Measurements from ENCODE around the gene GREM1.

The GREM1 gene

DNA sequence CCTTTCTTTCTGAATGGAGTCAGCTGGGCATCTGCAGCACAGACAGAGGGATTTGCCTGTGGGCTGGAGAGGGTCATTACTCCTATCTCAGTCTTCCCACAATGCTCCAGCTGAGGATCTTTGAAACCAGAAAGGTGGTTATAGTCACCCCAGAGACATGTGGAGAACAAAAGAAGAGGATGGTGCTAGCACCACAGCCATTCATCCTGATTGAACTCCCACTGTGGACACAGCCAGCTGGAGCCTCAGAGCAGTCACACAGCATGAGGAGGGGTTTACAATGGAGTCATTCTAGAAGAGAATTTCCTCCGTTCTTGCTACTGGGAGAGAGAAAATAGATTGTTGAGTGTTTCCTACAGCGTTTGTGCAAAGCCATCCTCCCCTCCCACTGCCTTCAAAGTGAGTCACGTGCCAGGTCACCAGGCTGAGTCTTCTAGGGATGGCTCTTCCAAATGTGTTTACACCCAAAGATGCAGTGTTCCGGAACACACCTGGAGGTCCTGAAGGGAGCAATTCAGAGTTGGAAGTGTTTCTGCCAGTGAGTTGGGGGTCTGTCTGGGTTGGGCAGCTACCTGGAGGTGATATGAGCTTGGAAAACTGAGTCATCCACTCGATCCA lies 18.9 kb upstream of the GREM1 start:
- DNase-seq: no peak

DNA sequence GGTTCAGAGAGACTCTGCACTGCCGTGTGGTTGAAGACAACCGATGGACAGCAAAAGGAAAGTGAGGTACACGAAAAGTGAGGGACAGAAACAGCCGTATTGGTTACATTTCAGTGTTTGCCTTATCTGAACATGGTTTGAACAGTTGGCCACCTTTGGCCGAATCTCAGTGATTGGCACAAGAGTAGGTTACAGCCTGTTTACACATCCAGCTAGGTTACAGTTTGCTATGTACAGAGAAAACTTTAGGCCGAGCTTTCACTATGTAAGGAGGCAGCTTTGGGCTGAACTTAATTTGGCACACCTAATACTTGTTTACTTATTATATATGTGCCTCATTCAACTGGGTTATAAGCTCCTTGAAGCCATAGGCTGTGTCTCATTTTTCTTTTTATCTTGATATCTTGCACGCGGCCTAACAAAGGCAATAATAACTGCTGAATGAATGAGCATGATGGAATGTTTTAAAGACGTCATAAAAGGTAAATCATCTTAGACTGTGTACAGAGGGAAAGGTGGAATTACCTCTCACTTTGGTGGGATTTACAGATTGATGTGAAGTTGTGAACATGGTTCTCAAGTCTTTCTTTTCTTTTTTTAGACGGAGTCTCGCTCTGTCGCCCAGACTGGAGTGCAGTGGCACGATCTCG lies 17.2 kb upstream of the GREM1 start:
- DNase-seq: no peak

DNA sequence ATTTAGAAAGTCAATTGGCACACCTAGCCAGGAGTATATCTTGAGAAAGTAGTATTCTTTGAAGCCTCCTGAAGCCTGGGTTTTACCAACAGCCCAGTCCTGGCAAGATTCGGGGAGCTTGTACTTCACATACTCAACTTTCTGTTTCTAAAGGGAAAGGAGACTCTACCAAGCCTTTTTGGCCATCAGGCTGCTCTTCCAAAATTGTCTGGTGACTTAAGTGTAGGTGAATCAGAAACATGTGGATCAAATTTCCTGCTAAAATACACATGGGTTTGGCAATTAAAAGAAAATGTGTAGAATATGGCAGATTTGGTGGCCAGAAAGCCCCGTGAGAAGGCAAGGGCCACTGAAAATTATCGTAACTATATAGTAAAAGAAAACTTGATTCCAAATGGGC lies 15.9 kb upstream of the GREM1 start:
- no peak for DNase-seq

DNA sequence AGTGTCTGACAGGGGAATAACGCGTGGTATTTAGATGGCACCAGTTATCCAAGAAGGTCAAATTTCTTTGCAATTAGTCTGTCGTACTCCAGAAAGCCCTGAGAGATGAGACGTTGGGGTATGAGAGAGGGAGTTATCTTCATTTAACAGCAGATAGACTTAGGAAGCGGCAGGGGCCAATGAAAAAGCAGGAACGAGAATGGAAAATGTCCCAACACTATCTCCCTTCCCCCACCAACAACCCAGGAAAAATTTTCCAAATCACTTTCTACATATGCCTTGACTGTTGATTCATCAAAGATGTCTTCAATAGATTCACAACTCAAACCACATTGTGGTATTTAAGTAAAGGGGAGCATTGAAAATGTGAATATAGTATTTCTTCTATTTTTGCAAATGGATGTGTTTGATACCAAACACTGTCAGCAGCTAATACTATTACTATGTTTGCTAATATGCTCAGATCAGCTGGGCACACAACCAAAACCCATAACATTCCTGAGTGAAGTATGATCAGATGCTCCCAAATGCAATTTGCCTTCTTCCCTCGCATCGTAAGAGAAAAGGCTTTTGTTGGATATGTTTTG lies 13.3 kb upstream of the GREM1 start:
- DNase-seq: no peak

DNA sequence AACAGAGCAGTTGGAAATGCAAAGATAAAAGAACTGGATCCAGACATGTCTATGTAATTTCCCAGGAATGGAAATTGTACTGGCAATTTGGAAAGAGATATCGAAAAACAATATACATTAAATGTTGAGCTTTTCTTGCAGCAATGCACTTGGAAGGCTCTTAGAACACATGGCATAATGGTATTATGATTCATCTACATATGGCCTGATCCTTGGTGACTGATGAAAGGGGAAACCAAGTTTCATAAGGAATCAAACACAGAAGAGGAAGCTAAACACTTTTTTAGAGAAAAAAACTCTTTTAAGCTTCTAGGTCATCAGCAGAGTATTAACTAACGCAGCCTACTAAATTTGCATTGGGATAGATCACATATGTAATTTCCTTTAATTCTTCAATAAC lies 12.4 kb upstream of the GREM1 start:
- no peak for DNase-seq

DNA sequence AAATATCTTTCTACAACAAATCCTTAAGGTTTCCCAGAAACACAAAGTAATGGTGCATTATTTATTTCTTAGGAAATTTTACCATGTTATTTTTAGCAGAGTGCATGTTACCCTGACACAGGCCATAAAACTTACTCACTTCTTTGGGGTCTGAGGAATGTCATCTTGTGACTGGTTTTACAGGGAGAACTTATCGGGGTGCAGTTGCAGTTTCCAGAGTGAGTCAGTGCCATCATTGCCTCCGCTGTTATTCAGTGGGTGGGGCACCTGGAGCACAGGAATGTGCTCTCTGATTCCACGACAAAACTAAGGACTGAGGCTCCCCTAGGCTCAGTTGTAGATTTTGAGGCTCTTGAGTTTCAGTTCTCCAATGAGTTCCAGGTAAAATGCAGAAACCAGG lies 11.1 kb upstream of the GREM1 start:
- DNase-seq: no peak

DNA sequence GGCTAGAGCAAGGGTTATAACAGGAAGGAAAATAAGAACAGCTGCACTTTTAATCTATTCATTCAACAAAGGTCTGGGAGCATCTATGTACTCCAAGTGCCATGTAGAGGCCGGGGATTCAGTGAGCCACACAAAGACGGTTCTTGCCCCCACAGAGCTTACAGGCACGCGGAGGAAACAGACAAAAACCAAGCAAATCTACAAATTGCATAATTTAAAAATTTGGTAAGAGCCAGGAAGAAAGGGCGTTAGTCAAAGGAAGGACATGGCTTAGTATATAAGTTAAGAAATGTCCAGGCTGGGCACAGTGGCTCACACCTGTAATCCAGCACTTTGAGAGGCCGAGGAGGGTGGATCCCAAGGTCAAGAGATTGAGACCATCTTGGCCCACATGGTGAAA lies 10.4 kb upstream of the GREM1 start:
- no peak for DNase-seq

DNA sequence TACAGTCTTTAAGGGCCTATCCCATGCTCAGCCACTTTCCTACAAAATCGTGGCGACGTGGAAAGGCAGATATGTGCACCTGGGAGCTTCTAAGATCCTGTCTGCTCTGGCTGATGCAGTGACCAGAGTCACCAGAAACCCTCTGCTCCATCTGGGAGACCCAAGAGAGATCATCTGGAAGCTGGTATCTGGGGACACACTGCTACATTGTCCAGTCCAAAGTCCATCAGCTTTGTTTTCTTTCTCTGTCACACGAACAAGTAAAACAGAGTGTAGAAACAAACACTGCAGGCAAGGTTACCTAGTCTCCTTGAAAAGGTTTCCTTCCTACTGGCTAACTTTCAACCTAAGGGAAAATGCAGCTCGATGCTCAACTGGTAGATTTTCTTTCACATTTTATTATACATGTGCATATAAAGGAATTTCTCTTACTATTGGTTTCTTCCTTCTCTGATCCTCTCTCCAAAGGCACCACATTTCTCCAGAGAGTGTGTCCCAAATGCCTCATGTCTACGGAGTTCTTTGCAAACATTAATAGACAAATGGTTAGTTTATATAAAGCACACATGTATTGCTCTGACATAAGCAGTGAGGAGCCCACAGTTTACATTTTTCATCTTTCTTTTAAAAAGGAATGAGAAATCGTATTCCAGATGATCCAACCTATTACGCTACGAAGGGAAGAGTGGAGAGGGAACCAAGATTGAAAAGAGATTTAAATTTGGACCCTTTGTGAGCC lies 8.3 kb upstream of the GREM1 start:
- no peak for DNase-seq

DNA sequence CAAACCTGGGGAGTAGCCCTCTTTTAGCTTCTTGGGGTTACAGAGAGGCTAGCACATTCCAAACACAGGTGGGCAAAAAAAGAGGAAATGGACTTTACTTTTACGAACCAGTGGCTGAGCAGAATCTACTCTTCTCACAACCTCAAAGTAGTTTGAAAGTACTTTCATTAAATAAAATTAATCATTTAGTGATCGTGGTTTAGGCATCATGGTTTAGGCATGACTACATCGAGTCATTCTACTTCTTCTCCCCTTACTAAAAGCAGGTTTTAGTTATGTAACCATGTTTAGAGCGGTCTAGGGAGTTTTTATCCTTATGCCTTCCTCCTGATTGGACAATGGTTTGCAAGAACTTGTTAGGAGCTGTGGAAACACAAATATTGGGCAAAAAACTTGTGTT lies 2.5 kb upstream of the GREM1 start:
- DNase-seq: no peak

DNA sequence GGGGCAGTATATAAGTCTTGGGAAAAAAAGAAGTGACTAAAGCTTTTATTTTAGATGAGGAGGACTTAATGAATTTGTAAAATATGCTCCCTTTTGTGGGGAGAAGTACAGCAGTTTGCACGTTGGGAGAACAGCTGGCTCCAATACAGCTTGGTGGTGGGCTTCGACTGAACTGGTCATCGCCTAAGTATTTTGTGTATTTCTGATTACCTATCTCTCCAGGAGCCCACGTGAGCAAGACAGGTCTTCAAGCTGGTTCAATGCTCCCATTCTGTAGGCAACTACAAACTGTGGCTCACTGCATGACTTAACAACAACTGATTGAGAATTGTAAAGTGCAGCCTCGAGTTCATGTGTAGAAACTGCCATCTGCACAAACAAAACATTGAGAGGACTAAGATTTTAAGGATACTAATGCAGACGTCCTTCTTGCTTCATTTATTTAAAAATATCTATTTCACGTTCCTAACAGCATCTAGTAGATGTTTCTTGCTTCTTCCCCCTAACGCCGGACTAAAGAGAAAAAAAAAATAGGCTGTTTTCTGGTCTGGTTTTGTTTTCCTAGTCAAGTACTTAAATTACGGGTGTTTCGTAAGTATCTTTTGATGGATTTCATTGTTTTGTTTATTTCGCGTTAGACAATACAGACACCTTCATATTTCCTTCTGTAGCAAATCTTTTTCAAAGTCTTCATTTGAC lies 1.4 kb upstream of the GREM1 start:
- no peak for DNase-seq

DNA sequence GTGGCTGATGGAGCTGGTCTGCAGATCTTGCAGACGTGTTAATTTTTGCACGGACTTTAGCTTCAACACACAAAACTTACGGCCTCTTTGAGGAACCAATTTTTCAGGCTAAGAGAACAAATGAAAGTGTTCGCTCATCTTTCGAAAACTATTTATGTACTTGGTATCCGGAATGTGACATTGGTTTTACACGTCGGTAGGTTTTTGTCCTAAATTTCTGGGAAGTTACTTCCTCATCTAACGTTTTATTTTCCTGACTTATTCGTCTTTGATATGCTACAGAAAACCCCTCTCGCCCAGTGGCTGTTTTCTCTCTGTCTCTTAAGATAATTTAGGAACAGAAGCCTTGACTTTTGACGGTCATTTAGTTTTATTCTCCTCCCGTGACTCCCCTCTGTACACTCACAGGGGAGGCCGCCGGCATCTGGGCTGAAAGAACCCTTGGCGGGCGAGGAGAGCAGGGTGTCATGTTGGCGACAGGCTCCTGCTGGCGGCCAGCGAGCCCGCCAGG lies 834 bp upstream of the GREM1 start:
- no peak for DNase-seq

DNA sequence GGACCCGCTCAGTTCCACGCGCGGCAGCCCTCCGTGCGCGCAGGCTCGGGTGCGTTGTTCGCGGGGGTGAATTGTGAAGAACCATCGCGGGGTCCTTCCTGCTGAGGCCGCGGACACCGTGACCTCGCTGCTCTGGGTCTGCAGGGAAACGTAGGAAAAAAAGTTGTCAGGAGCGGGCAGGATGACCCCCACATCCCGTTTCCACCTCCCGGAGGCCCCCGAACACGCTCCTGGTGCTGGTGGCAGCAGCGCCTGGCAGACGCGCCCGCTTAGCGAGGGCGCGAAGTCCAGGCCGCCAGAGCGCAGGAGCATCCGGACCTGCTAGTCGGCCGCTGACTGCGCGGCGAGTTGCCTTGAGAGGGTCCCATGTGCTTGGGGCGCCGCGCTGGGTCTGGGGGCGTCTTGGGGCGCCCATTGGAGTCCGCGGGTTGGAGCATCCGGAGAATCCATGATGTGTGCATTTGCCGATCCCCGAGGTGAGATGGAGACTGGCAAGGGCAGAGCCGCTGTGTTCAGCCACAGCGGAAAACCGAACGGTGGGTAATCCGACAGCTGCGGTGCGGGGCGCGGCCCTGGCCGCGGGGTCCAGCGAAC lies 520 bp downstream of the GREM1 start:
- no peak for DNase-seq

DNA sequence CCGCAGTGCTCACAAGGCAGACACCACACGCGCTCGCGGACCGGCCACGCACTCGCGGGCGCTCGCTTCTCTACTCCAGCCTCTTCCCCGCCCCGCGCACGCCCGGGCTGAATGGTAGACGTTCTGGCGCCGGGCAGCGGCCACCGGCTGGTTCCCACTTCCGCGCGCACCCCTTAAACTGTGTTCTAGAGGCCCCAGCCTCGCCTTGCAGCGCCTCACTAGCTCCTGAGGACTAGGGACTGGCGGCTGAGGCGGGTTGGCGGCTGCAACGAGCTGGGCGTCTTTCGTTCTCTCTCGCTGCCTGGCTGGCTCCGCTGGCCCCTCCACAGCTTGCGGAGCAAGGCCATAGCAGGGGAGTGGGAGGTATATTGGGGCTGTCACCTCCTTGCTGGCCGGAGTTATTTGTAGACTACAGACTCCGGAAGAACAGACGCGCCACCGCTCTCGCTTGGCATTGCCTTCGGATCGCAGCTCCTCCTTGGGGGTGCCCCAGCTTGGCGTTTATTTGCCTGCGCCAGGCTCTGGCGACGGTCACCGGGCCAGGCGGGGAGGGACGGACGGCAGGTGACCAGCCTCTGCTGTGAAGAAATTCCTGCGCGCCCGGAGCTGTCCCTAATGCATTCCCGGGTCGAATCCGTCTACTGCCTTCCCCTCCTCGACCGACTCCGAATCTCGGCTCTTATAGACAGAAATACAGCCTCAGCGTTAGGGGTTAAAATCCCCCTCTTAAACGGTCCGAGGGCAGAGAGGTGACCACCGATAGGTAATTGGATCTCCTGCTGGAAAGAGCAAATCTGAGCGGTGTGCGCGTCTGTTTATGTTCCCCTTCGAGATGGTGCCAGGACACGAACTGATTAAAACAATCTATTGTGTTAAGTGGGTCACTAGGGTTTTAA lies 1.3 kb downstream of the GREM1 start:
- no peak for DNase-seq

DNA sequence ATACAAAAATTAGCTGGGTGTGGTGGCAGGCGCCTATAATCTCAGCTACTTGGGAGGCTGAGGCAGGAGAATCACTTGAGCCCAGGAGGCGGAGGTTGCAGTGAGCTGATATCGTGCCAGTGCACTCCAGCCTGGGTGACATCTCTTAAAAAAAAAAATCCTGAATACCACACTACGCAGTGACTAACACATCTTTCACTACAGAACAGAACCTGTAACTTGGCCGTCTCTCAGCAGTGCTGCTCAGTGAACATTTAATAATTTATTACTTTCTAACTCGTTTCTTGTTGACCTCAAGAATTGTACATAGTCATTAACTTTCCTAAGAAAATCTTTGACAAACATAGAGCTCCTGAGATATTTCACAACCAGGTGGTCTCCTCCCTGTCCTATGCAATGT lies 3.8 kb downstream of the GREM1 start:
- no peak for DNase-seq

DNA sequence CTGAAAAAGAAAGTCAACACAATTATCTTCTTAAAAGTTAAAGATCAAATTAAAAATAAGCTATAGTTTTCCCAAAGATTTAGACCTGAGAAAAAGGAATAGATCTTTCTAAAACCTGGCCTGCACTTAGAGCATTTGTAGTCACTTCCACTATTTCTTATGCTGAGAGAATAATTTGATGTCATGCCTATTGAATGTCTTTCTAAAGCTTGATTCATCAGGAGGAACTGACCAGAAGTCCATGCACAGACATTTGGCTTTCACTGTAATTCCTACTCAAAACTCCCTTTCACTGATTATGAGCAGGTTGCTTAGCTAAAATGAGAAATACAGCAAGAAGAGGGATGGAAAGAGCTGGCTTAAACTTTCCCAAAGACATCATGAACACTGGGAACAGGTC lies 4.3 kb downstream of the GREM1 start:
- no peak for DNase-seq

DNA sequence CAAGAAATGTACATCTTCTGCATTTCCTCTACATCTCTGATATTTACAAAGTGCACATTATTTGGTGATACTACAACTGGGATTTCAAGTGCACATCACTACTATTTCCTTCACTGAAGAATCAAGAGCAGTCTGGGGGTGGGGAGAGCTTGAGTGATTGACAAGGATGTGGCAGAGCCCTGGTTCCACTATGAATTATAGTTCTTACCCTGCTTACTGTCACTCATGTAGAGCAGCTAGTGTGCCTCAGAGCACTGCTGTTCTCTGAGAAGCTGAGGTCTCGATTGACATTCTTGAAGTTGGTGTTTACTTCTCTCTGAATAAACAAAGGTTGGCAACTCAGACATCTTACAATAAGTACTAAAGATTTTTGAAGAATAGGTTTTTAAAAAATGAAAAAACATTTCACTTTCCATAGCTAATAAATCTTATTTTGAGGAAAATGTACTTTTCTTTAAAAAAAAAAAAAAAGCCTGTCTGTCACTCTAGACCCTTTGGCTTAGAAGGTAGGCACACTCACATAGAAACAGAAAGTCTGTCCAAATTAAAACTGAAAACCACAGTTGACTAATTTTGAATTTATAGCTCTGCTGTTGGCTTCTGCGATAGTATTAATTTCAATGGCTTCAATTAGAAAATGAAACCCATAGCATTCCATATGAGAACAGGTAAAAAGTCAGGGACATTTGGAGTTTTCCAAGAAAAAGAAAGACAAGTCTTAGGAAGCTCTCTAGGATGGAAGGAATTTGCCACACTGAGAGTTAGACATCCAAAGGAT lies 5.6 kb downstream of the GREM1 start:
- no peak for DNase-seq

DNA sequence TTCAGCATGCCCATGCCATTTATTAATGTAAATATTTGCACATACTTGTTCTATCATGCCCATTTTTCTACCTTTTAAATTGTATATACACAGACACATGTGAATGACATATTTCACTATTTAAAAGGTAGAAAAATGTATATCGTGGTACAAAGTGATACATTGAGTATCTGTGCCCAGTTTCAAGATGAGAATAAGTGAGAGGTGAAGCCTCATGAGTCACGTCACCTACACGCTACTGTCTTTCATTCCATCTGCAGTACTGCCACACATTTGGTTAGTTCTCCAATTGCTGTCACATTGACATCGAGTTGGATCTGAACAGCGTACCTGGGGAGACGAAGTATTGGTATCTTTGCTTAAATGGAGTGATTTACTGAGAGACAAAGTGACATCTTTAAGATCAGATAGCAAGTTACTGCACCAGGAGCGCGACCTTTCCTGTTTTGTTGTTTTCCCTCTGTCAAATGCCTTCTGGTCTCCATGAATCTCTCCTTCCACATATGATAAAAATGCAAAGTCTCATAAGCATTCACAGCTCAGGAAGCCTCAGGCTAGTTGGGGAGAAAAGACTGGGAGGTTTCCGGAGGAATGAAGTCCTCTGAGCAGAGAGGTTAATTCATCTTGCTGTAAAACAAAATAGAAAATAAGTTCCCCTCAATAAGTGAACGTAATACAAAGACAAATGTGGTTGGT lies 12.0 kb downstream of the GREM1 start:
- DNase-seq: no peak

DNA sequence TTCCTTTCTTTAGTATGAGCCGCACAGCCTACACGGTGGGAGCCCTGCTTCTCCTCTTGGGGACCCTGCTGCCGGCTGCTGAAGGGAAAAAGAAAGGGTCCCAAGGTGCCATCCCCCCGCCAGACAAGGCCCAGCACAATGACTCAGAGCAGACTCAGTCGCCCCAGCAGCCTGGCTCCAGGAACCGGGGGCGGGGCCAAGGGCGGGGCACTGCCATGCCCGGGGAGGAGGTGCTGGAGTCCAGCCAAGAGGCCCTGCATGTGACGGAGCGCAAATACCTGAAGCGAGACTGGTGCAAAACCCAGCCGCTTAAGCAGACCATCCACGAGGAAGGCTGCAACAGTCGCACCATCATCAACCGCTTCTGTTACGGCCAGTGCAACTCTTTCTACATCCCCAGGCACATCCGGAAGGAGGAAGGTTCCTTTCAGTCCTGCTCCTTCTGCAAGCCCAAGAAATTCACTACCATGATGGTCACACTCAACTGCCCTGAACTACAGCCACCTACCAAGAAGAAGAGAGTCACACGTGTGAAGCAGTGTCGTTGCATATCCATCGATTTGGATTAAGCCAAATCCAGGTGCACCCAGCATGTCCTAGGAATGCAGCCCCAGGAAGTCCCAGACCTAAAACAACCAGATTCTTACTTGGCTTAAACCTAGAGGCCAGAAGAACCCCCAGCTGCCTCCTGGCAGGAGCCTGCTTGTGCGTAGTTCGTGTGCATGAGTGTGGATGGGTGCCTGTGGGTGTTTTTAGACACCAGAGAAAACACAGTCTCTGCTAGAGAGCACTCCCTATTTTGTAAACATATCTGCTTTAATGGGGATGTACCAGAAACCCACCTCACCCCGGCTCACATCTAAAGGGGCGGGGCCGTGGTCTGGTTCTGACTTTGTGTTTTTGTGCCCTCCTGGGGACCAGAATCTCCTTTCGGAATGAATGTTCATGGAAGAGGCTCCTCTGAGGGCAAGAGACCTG lies 13.2 kb downstream of the GREM1 start:
- no peak for DNase-seq

DNA sequence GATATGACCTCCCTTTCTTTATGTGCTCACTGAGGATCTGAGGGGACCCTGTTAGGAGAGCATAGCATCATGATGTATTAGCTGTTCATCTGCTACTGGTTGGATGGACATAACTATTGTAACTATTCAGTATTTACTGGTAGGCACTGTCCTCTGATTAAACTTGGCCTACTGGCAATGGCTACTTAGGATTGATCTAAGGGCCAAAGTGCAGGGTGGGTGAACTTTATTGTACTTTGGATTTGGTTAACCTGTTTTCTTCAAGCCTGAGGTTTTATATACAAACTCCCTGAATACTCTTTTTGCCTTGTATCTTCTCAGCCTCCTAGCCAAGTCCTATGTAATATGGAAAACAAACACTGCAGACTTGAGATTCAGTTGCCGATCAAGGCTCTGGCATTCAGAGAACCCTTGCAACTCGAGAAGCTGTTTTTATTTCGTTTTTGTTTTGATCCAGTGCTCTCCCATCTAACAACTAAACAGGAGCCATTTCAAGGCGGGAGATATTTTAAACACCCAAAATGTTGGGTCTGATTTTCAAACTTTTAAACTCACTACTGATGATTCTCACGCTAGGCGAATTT lies 14.9 kb downstream of the GREM1 start:
- no peak for DNase-seq
